ENCODE data around the gene EPHA7.

GRCh38 chr6:93423542-93423941 is 4.2 kb upstream of the EPHA7 start:
- TF ChIP-seq, protein P1, sequence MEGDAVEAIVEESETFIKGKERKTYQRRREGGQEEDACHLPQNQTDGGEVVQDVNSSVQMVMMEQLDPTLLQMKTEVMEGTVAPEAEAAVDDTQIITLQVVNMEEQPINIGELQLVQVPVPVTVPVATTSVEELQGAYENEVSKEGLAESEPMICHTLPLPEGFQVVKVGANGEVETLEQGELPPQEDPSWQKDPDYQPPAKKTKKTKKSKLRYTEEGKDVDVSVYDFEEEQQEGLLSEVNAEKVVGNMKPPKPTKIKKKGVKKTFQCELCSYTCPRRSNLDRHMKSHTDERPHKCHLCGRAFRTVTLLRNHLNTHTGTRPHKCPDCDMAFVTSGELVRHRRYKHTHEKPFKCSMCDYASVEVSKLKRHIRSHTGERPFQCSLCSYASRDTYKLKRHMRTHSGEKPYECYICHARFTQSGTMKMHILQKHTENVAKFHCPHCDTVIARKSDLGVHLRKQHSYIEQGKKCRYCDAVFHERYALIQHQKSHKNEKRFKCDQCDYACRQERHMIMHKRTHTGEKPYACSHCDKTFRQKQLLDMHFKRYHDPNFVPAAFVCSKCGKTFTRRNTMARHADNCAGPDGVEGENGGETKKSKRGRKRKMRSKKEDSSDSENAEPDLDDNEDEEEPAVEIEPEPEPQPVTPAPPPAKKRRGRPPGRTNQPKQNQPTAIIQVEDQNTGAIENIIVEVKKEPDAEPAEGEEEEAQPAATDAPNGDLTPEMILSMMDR (conservative IDR thresholded peaks at IDR 0.05; ENCODE audit: low read length): peak; percentile 79
- no peak for TF ChIP-seq EZH2phosphoT487 (IDR thresholded peaks at IDR 0.05; ENCODE audit: borderline replicate concordance, low read depth, low read length)

All from OCI-LY7 (cell line).